ENCODE data around the gene SOX1.

DNA sequence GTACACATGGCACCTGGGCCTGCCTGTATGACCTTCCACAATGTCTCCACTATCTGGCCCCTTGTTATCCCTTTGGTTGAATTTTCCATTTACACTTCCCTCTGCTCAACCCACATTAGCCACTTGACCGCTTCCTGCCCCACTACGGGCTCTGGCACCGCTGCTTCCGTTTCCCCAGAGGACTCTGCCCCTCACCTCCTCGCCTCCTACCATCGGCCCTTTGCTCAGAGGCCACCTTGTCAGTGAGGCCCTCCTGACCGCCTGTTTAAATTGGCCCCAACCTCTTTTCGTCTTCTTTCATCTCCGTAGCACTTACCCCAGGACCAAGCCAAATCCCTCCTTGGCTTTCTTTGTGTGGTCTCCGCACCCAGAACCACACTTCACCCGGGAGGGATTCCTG, 47.4 kb downstream of the SOX1 start:
- no peak for TF ChIP-seq YY1 (IDR thresholded peaks at IDR 0.05)
- TF ChIP-seq, protein P1, sequence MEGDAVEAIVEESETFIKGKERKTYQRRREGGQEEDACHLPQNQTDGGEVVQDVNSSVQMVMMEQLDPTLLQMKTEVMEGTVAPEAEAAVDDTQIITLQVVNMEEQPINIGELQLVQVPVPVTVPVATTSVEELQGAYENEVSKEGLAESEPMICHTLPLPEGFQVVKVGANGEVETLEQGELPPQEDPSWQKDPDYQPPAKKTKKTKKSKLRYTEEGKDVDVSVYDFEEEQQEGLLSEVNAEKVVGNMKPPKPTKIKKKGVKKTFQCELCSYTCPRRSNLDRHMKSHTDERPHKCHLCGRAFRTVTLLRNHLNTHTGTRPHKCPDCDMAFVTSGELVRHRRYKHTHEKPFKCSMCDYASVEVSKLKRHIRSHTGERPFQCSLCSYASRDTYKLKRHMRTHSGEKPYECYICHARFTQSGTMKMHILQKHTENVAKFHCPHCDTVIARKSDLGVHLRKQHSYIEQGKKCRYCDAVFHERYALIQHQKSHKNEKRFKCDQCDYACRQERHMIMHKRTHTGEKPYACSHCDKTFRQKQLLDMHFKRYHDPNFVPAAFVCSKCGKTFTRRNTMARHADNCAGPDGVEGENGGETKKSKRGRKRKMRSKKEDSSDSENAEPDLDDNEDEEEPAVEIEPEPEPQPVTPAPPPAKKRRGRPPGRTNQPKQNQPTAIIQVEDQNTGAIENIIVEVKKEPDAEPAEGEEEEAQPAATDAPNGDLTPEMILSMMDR (IDR thresholded peaks at IDR 0.05; ENCODE audit: low read depth, low read length, missing input control) = no peak
- TF ChIP-seq MAX (IDR thresholded peaks at IDR 0.05) = no peak
- TF ChIP-seq EGR1 (IDR thresholded peaks at IDR 0.05; ENCODE audit: low read depth in 2 of 2) = no peak
- TF ChIP-seq TAF1 (conservative IDR thresholded peaks at IDR 0.05) = no peak
